ENCODE data around the gene PITPNM3.

The PITPNM3 gene

DNA sequence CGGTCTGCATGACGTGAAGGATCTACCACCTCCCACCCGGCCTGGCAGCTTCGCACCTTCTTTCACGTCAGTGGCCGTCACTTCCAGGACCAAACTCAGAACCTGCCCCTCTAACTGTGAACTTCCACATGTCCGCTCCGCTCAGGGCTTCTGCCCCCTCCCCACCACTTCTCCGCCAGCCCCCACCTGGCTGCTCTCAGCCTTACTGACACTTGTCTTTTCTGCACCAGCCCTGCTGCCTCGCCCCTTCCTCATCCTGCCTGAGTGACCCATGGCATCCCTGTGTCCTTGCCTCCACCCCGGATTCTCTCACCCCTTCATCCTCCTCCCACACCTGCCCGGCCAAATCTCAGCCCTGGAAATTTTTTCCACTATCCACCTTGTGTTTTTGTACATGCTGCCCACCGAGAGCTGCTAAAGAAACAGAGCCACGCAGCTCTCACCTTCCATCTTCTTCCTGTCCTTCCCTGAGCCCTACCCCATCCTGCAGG lies 97.8 kb downstream of the PITPNM3 start:
- Histone ChIP-seq H3K27ac (no peak overlapping the region), H3K4me3 (ENCODE audit: low read depth, low read length) (no peak overlapping the region), H3K27me3 (replicated peaks) (peaks cover 4% of the 10 kb centered on the region), H3K36me3 (replicated peaks) (no peaks in the 10 kb centered on the region)
- TF ChIP-seq, protein P1, sequence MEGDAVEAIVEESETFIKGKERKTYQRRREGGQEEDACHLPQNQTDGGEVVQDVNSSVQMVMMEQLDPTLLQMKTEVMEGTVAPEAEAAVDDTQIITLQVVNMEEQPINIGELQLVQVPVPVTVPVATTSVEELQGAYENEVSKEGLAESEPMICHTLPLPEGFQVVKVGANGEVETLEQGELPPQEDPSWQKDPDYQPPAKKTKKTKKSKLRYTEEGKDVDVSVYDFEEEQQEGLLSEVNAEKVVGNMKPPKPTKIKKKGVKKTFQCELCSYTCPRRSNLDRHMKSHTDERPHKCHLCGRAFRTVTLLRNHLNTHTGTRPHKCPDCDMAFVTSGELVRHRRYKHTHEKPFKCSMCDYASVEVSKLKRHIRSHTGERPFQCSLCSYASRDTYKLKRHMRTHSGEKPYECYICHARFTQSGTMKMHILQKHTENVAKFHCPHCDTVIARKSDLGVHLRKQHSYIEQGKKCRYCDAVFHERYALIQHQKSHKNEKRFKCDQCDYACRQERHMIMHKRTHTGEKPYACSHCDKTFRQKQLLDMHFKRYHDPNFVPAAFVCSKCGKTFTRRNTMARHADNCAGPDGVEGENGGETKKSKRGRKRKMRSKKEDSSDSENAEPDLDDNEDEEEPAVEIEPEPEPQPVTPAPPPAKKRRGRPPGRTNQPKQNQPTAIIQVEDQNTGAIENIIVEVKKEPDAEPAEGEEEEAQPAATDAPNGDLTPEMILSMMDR (IDR thresholded peaks at IDR 0.05; ENCODE audit: low read depth, low read length, missing control alignments): no peak
- in situ Hi-C loops (cut with HindIII; ENCODE audit: low pct_ligation_motif_present, low sequenced_read_pairs): no loop called here
- no peak for DNase-seq

DNA sequence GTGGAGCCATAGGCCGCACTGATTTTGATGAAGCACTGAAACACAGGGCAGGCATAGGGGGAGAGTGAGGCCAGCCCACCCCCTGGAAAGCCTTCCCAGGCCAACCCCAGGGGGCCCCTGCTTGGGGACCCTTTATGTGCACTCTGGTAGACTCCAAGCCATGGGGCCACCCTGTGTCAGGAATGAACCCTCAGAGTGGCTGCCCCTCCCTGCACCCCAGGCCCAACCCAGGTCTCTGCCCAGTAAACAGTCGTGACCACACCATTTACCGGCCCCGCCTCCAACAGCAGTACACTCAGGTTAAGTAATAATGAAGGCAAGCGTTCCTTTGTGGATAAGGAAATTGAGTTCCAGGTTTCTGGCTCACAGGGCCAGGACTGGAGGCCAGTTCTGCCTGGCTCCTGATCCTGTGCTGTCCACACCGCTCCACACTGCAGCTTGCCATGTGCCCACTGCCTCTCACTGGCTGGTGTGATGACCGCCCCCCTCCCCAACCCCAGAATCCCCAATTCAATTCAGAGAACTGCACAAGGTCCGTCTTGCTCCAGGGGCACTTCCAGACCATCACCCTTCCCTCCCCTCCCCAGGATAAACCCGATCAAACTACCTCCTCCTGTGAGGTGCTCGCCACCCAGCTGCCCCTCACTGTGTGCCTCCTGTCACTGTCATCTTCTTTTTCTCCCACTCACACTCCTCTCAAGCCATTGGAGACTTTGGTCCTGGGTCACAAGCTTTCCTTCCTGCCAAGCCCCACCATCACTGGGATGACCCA lies 98.5 kb downstream of the PITPNM3 start:
- in situ Hi-C loops (cut with HindIII; ENCODE audit: low pct_ligation_motif_present, low sequenced_read_pairs): no loop called here
- TF ChIP-seq, protein P1 (IDR thresholded peaks at IDR 0.05; ENCODE audit: low read depth, low read length, missing control alignments): no peak
- no peak overlapping the region for H3K27ac ChIP-seq

DNA sequence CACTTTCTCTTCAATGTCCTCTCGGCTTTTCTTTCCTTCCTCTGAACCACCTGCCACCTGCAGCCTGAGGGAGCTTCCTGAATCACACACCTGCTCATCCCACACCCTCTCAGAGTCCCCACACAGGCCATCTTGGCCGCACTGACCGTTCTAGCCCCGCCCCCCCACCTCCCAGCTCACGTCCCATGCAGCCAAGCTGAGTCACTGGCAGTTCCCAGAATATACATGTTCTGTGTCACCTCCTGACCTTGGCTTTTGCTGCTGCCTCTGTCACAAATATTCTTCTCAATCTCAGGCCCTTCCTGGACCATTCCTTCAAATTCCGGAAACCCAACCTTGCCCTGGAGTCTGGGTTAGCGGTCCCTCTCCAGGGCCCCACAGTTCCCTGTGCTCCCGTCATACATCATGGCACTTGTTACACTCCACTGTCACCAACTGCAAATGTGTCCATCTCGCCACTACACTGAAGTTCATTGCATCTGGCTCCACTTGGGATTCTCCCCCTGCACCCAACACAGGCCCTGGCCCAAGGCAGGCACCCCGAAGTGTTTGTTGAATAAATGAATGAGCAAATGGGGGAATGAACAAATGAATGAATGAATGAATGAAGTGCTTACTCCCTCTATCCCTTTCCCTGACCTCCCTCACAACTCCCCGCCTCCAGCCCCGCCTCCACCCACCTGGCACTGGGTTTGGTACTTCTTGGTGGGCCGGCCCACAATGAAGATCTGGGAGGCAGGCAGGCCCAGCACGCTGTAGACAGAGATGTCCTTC lies 99.3 kb downstream of the PITPNM3 start:
- Histone ChIP-seq H3K4me3 (ENCODE audit: low read depth, low read length) (no peak overlapping the region), H3K27me3 (replicated peaks) (peaks cover 4% of the 10 kb centered on the region), H3K27ac (no peak overlapping the region), H3K36me3 (replicated peaks) (no peaks in the 10 kb centered on the region)
- in situ Hi-C loops (cut with HindIII; ENCODE audit: low pct_ligation_motif_present, low sequenced_read_pairs): no loop called here
- DNase-seq: peak; percentile 52
- TF ChIP-seq, protein P1 (IDR thresholded peaks at IDR 0.05; ENCODE audit: low read depth, low read length, missing control alignments): no peak

More for the DNA sequence above, 98.5 kb downstream of the PITPNM3 start:
- no peak for DNase-seq
- H3K4me3 ChIP-seq (ENCODE audit: low read depth, low read length): no peak overlapping the region
- H3K36me3 ChIP-seq (replicated peaks): no peaks in the 10 kb centered on the region
- H3K27me3 ChIP-seq (replicated peaks): peaks cover 4% of the 10 kb centered on the region

GRCh38 chr17:6456321-6456720 lies 100.0 kb downstream of the PITPNM3 start:
- Histone ChIP-seq H3K36me3 (replicated peaks) (no peaks in the 10 kb centered on the region), H3K27me3 (replicated peaks) (peaks cover 4% of the 10 kb centered on the region), H3K27ac (no peak overlapping the region), H3K4me3 (ENCODE audit: low read depth, low read length) (no peak overlapping the region)
- DNase-seq: no peak
- in situ Hi-C loops (cut with HindIII; ENCODE audit: low pct_ligation_motif_present, low sequenced_read_pairs): no loop called here
- TF ChIP-seq, protein P1 (IDR thresholded peaks at IDR 0.05; ENCODE audit: low read depth, low read length, missing control alignments): no peak

GRCh38 chr17:6455321-6455705 lies 101.0 kb downstream of the PITPNM3 start:
- Histone ChIP-seq H3K36me3 (replicated peaks) (no peaks in the 10 kb centered on the region), H3K27me3 (replicated peaks) (peaks cover 4% of the 10 kb centered on the region), H3K4me3 (ENCODE audit: low read depth, low read length) (peak overlapping the region; percentile 15), H3K27ac (no peak overlapping the region)
- TF ChIP-seq, protein P1 (IDR thresholded peaks at IDR 0.05; ENCODE audit: low read depth, low read length, missing control alignments): no peak
- no peak for DNase-seq
- in situ Hi-C loops (cut with HindIII; ENCODE audit: low pct_ligation_motif_present, low sequenced_read_pairs): no loop called here
